Lung (tissue), 12 donors: ENCODE results near the gene INPP4A. TPM values are rescaled to one million over a fixed set of nuclear protein-coding genes. Genes with fewer than 3 reads are reported as not detected.

Source experiments
- ATAC-seq: fragments of 200-7000 bp; cut with Tn5 transposase; one replicate; pipeline ENCODE4 v1.9.1; 2020; ENCODE audit warnings: moderate number of reproducible peaks; ENCODE audit not compliant: insufficient read depth, low FRiP score
- DNase-seq, 3 donors: peaks; one replicate each; pipeline ENCODE4 v3.0.0-alpha.2; 2013 to 2017
- H3K27ac ChIP-seq, 2 donors: one replicate each; pipeline ENCODE4 v1.5.1; 2013; ENCODE audit warnings: mild to moderate bottlenecking in 2 of 2, moderate library complexity in 2 of 2, control low read depth in 1 of 2, inconsistent platforms in 1 of 2, low read depth in 1 of 2, low read length in 1 of 2
- H3K27me3 ChIP-seq, 3 donors: one replicate each; pipeline ENCODE4 v1.5.1; 2013; ENCODE audit warnings: low read length in 2 of 3; ENCODE audit not compliant: control insufficient read depth in 3 of 3, insufficient read depth in 3 of 3
- H3K36me3 ChIP-seq, 4 donors: one replicate each; pipeline ENCODE4 v1.5.1; 2013; ENCODE audit warnings: low read length in 4 of 4, mild to moderate bottlenecking in 1 of 4, moderate library complexity in 1 of 4; ENCODE audit not compliant: control insufficient read depth in 4 of 4, insufficient read depth in 4 of 4
- H3K4me1 ChIP-seq, 5 donors: one replicate each; pipeline ENCODE4 v1.5.1; 2013; ENCODE audit warnings: low read length in 5 of 5, mild to moderate bottlenecking in 2 of 5, moderate library complexity in 1 of 5; ENCODE audit not compliant: control insufficient read depth in 5 of 5, insufficient read depth in 5 of 5
- H3K4me3 ChIP-seq: one replicate; pipeline ENCODE4 v1.5.1; 2013; ENCODE audit warnings: mild to moderate bottlenecking, control low read depth, moderate library complexity
- H3K9ac ChIP-seq, 2 donors: one replicate each; pipeline ENCODE4 v1.5.1; 2013; ENCODE audit warnings: low read length in 2 of 2, control low read depth in 1 of 2; ENCODE audit not compliant: insufficient read depth in 1 of 2
- H3K9me3 ChIP-seq, 4 donors: one replicate each; pipeline ENCODE4 v1.5.1; 2013; ENCODE audit warnings: low read length in 3 of 4, mild to moderate bottlenecking in 1 of 4, moderate library complexity in 1 of 4; ENCODE audit not compliant: control insufficient read depth in 4 of 4, insufficient read depth in 3 of 4
- CTCF ChIP-seq: IDR thresholded peaks from 2 replicates; pipeline ENCODE4 v1.5.1; 2012; ENCODE audit warnings: mild to moderate bottlenecking; ENCODE audit errors: control extremely low read depth, extremely low read depth
- WGBS, 2 donors: extraction: QIAGEN DNeasy Blood & Tissue Kit; methylation state at CpG; one replicate each; pipeline ENCODE4 v1.1.7; 2013; 5-methylcytosine and 5-hydroxymethylcytosine counted together
- polyA plus RNA-seq, 2 donors: library from polyadenylated mRNA; stranded (reverse); fragments of 200-250 nt; gene quantifications; one replicate each; pipeline ENCODE4 v1.2.1, GENCODE V29; 2013
- total RNA-seq, 2 donors: library from RNA; depleted of rRNA in 1 of 2; stranded (reverse); fragments of >200 nt in 1 of 2; gene quantifications; one replicate each; pipeline ENCODE4 v1.2.1, GENCODE V29; 2014 to 2021
- donor health status: control.
- donor health status: control.
- donor health status: Bipolar disorder and iron deficiency.
- donor health status: healthy.
- donor health status: DM: yes; HTN: yes; CAD: no.

Gene INPP4A
- total and polyA plus RNA-seq, 4 donors, result 8.0 to 43.3 (median 19.8) TPM

GRCh38 chr2:98503481-98504105, 58.9 kb downstream of the INPP4A start:
- Histone ChIP-seq H3K27me3 (no peaks in the 10 kb centered on the region), H3K27ac (peak overlapping the region in 1 of 2 donors; percentile 68), H3K9me3 (no peaks in the 10 kb centered on the region), H3K4me3 (no peak overlapping the region), H3K36me3 (peaks cover 0 to 3% (median 0%) of the 10 kb centered on the region in 4 donors), H3K9ac (no peak overlapping the region), H3K4me1 (peaks cover 16 to 38% (median 36%) of the 10 kb centered on the region in 5 donors)
- ATAC-seq (no peak), DNase-seq (no peak)
- 59 to 84% methylated on average over 2 of the region's 2 CpGs for WGBS, 2 donors
- no peak for TF ChIP-seq CTCF

- TF ChIP-seq CTCF, result no peak
- H3K27ac ChIP-seq, result peak overlapping the region in 1 of 2 donors; percentile 62
- WGBS, 2 donors, result 31 to 44% methylated on average over 8 of the region's 8 CpGs
- no peak overlapping the region for H3K9ac ChIP-seq
- H3K9me3 ChIP-seq, result no peaks in the 10 kb centered on the region
- peaks cover 17 to 35% (median 32%) of the 10 kb centered on the region in 5 donors for H3K4me1 ChIP-seq
- ATAC-seq (no peak), DNase-seq (peak in 2 of 3 donors; percentile 57 to 59)
- no peak overlapping the region for H3K4me3 ChIP-seq
- H3K36me3 ChIP-seq, result peaks cover 0 to 3% (median 0%) of the 10 kb centered on the region in 4 donors
- H3K27me3 ChIP-seq, result no peaks in the 10 kb centered on the region
Observed at GRCh38 chr2:98504381-98505109, 59.9 kb downstream of the INPP4A start.

- H3K4me1 ChIP-seq, result peaks cover 17 to 35% (median 32%) of the 10 kb centered on the region in 5 donors
- peak overlapping the region in 1 of 2 donors; percentile 86 for H3K27ac ChIP-seq
Observed at GRCh38 chr2:98505311-98505808, 60.7 kb downstream of the INPP4A start.

More at GRCh38 chr2:98505311-98505808, 60.7 kb downstream of the INPP4A start:
- DNase-seq (peak in 1 of 3 donors; percentile 47), ATAC-seq (no peak)
- H3K36me3 ChIP-seq, result peaks cover 0 to 3% (median 0%) of the 10 kb centered on the region in 4 donors
- no peaks in the 10 kb centered on the region for H3K27me3 ChIP-seq
- no peak for TF ChIP-seq CTCF
- no peak overlapping the region for H3K4me3 ChIP-seq
- 38 to 55% methylated on average over 7 of the region's 7 CpGs for WGBS, 2 donors
- H3K9ac ChIP-seq, result no peak overlapping the region
- no peaks in the 10 kb centered on the region for H3K9me3 ChIP-seq
